ENCODE data around the gene PCARE.

DNA sequence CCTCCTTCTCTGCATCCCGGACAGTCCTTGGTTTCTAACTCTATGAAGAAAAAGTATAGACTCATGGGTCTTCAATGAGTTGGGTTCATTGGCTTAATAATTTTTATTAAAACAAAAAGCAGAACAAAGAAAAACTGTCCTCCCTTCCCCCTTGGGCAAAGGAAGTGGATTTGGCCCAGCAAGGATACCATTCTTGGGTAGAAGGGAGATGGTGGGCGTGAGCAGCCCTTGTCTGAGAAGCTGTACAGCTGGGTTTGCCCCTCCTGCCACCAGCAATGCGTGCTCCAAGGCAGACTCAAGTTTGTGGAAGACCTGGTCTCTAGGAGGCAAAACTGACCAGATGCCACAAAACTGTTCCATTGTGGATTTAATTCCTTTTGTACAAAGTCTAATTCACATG, 12.7 kb downstream of the PCARE start:
- TF ChIP-seq, protein P1, sequence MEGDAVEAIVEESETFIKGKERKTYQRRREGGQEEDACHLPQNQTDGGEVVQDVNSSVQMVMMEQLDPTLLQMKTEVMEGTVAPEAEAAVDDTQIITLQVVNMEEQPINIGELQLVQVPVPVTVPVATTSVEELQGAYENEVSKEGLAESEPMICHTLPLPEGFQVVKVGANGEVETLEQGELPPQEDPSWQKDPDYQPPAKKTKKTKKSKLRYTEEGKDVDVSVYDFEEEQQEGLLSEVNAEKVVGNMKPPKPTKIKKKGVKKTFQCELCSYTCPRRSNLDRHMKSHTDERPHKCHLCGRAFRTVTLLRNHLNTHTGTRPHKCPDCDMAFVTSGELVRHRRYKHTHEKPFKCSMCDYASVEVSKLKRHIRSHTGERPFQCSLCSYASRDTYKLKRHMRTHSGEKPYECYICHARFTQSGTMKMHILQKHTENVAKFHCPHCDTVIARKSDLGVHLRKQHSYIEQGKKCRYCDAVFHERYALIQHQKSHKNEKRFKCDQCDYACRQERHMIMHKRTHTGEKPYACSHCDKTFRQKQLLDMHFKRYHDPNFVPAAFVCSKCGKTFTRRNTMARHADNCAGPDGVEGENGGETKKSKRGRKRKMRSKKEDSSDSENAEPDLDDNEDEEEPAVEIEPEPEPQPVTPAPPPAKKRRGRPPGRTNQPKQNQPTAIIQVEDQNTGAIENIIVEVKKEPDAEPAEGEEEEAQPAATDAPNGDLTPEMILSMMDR (IDR thresholded peaks at IDR 0.05): no peak
- TF ChIP-seq POLR2A (IDR thresholded peaks at IDR 0.05): no peak
- TF ChIP-seq EP300 (IDR thresholded peaks at IDR 0.05): no peak
